GM13977 (cell line): Measurements from ENCODE around the gene ITGB1BP1.

Experiments
- DNase-seq: peaks from one replicate; pipeline ENCODE4 v3.0.0; 2012; ENCODE audit warnings: low spot score
- CTCF ChIP-seq: IDR thresholded peaks from 2 replicates; pipeline ENCODE4 v1.5.1; 2012; ENCODE audit warnings: mild to moderate bottlenecking, control low read depth; ENCODE audit not compliant: insufficient read depth; ENCODE audit errors: extremely low read depth, missing control alignments
- in situ Hi-C: fragments of 300-500 bp; cut with MboI; formaldehyde crosslinking; loops from one replicate; pipeline ENCODE4 v1.12.0; 2022; ENCODE audit warnings: low sequenced_read_pairs, low pct_unique_long_range_greater_than_20kb, mixed read lengths, inconsistent platforms; ENCODE audit not compliant: unreplicated experiment

ITGB1BP1 gene

GRCh38 chr2:9360701-9361100 lies 62.6 kb downstream of the ITGB1BP1 start:
- DNase-seq = no peak
- in situ Hi-C loops = no loop called here
- no peak for TF ChIP-seq CTCF

- TF ChIP-seq CTCF = no peak
- in situ Hi-C loops = no loop called here
- no peak for DNase-seq
Observed at GRCh38 chr2:9360110-9360509, 63.2 kb downstream of the ITGB1BP1 start.

GRCh38 chr2:9359463-9359862 lies 63.9 kb downstream of the ITGB1BP1 start:
- no peak for DNase-seq
- in situ Hi-C loops = no loop called here
- TF ChIP-seq CTCF = no peak

GRCh38 chr2:9358846-9359245 lies 64.5 kb downstream of the ITGB1BP1 start:
- in situ Hi-C loops = no loop called here
- no peak for DNase-seq
- TF ChIP-seq CTCF = no peak

GRCh38 chr2:9356261-9356660 lies 67.1 kb downstream of the ITGB1BP1 start:
- in situ Hi-C loops = no loop called here
- DNase-seq = no peak

GRCh38 chr2:9355716-9356115 lies 67.6 kb downstream of the ITGB1BP1 start:
- in situ Hi-C loops = no loop called here
- TF ChIP-seq CTCF = no peak
- no peak for DNase-seq

More at GRCh38 chr2:9356261-9356660, 67.1 kb downstream of the ITGB1BP1 start:
- no peak for TF ChIP-seq CTCF

- DNase-seq = no peak
- no peak for TF ChIP-seq CTCF
- in situ Hi-C loops = no loop called here
Observed at GRCh38 chr2:9355270-9355669, 68.1 kb downstream of the ITGB1BP1 start.
